ENCODE results near the gene SRC. TPM values are rescaled to one million over a fixed set of nuclear protein-coding genes. Genes with fewer than 3 reads are reported as not detected.

The SRC gene
- total RNA-seq, 1 donor from 2014 or later: 72.7 TPM

GRCh38 chr20:37355252-37356180, 9.6 kb downstream of the SRC start:
- peaks cover 40% of the 10 kb centered on the region for H3K4me1 Mint-ChIP-seq
- ChIA-PET CTCF (no interaction called here), POLR2A (interaction anchor here (0.6 to 0.7 kb wide), 2 partner anchors 19 to 91 kb away, joined by 3 to 5 read pairs; no protein-coding TSS in a partner anchor)
- no peak overlapping the region for H3K4me3 Mint-ChIP-seq
- peaks cover 23% of the 10 kb centered on the region for H3K36me3 Mint-ChIP-seq (ENCODE audit: low read depth)
- intact Hi-C loops (cut with micrococcal nuclease): no loop called here
- H3K27ac Mint-ChIP-seq: no peak overlapping the region
- H3K9me3 Mint-ChIP-seq: no peaks in the 10 kb centered on the region
- no peaks in the 10 kb centered on the region for H3K27me3 Mint-ChIP-seq
- TF ChIP-seq CTCF (IDR thresholded peaks at IDR 0.05): no peak
- no peak for DNase-seq
- no peak for ATAC-seq (ENCODE audit: low read depth)

GRCh38 chr20:37356387-37356786, 10.4 kb downstream of the SRC start:
- Mint-ChIP-seq H3K27me3 (no peaks in the 10 kb centered on the region), H3K4me1 (peaks cover 32% of the 10 kb centered on the region), H3K36me3 (ENCODE audit: low read depth) (peaks cover 14% of the 10 kb centered on the region), H3K9me3 (no peaks in the 10 kb centered on the region), H3K4me3 (no peak overlapping the region), H3K27ac (no peak overlapping the region)
- DNase-seq (no peak), ATAC-seq (ENCODE audit: low read depth) (no peak)
- no peak for TF ChIP-seq CTCF (IDR thresholded peaks at IDR 0.05)
- POLR2A ChIA-PET: interaction anchor here (1.3 kb wide), 1 partner anchor 86 kb away, joined by 5 read pairs; no protein-coding TSS in a partner anchor
- CTCF ChIA-PET: interaction anchor here (0.8 kb wide), 1 partner anchor 25 kb away, joined by 3 read pairs; no protein-coding TSS in a partner anchor
- intact Hi-C loops (cut with micrococcal nuclease): no loop called here

DNA sequence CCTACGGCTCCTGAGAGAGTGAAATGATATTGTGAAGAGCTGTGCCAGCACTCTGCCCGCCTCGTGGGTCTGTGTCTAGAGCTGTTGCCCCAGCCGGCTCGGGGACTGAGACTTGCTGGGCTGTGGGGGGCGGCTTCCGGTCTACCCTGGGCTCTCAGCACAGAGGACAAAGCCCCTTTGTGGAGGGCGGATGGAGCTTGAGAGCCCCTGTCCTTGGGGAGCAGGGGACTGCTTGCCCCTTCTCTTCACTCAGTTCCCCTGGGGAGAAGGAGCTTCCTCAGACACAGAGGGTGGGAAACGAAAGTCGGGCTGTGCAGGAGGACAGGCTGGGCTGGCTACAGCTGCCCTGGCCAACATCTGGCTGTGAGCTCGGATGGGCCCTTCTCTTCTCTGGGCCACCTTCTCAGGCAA, 11.0 kb downstream of the SRC start:
- intact Hi-C loops (cut with micrococcal nuclease): no loop called here
- no peak for DNase-seq
- no peaks in the 10 kb centered on the region for H3K27me3 Mint-ChIP-seq
- ATAC-seq (ENCODE audit: low read depth): no peak
- no peak for TF ChIP-seq CTCF (IDR thresholded peaks at IDR 0.05)
- POLR2A ChIA-PET: interaction anchor here (1.1 to 1.3 kb wide), 2 partner anchors 16 to 86 kb away, joined by 3 to 5 read pairs; no protein-coding TSS in a partner anchor
- H3K27ac Mint-ChIP-seq: peak overlapping the region; percentile 27
- peaks cover 30% of the 10 kb centered on the region for H3K4me1 Mint-ChIP-seq
- H3K36me3 Mint-ChIP-seq (ENCODE audit: low read depth): peaks cover 10% of the 10 kb centered on the region
- CTCF ChIA-PET: interaction anchor here (0.8 kb wide), 1 partner anchor 25 kb away, joined by 3 read pairs; no protein-coding TSS in a partner anchor
- H3K4me3 Mint-ChIP-seq: no peak overlapping the region
- H3K9me3 Mint-ChIP-seq: no peaks in the 10 kb centered on the region

- peaks cover 8% of the 10 kb centered on the region for H3K36me3 Mint-ChIP-seq (ENCODE audit: low read depth)
- ChIA-PET CTCF (no interaction called here), POLR2A (interaction anchor here (1.1 to 1.3 kb wide), 2 partner anchors 15 to 87 kb away, joined by 3 to 5 read pairs; no protein-coding TSS in a partner anchor)
- peaks cover 30% of the 10 kb centered on the region for H3K4me1 Mint-ChIP-seq
- intact Hi-C loops (cut with micrococcal nuclease): no loop called here
- H3K9me3 Mint-ChIP-seq: no peaks in the 10 kb centered on the region
- H3K27ac Mint-ChIP-seq: peak overlapping the region; percentile 27
- no peak for DNase-seq
- ATAC-seq (ENCODE audit: low read depth): peak; percentile 42
- H3K4me3 Mint-ChIP-seq: no peak overlapping the region
- no peaks in the 10 kb centered on the region for H3K27me3 Mint-ChIP-seq
- no peak for TF ChIP-seq CTCF (IDR thresholded peaks at IDR 0.05)
Measured at GRCh38 chr20:37357481-37358365, 11.8 kb downstream of the SRC start.
